Neural progenitor cell (in vitro differentiated cells): Measurements from ENCODE around the gene CD300LB. TPM values are rescaled to one million over a fixed set of nuclear protein-coding genes. Genes with fewer than 3 reads are reported as not detected.

Experiments
- DNase-seq: peaks from one replicate; pipeline ENCODE4 v3.0.0-alpha.2; 2016; ENCODE audit warnings: low spot score
- H2AFZ ChIP-seq: fragments of 200-600 bp; sonication (generic); replicated peaks from 2 replicates; pipeline ENCODE4 v1.6.1; 2016; ENCODE audit warnings: antibody characterized with exemption
- H3F3A ChIP-seq: fragments of 200-600 bp; sonication (generic); 2 replicates; pipeline ENCODE4 v1.6.1; 2016; ENCODE audit warnings: antibody characterized with exemption, low read depth
- H3K27ac ChIP-seq: fragments of 200-600 bp; sonication (generic); 2 replicates; pipeline ENCODE4 v1.5.1; 2016; ENCODE audit warnings: mild to moderate bottlenecking
- H3K27me3 ChIP-seq: fragments of 200-600 bp; sonication (generic); 2 replicates; pipeline ENCODE4 v1.6.1; 2016; ENCODE audit warnings: mild to moderate bottlenecking, moderate library complexity
- H3K36me3 ChIP-seq: fragments of 200-600 bp; sonication (generic); 2 replicates; pipeline ENCODE4 v1.5.1; 2016
- H3K4me1 ChIP-seq: fragments of 200-600 bp; sonication (generic); 2 replicates; pipeline ENCODE4 v1.6.1; 2016; ENCODE audit warnings: mixed run types
- H3K4me2 ChIP-seq: fragments of 200-600 bp; sonication (generic); 2 replicates; pipeline ENCODE4 v1.6.1; 2016
- H3K4me3 ChIP-seq: fragments of 200-600 bp; sonication (generic); 2 replicates; pipeline ENCODE4 v1.5.1; 2016
- H3K79me2 ChIP-seq: fragments of 200-600 bp; sonication (generic); 2 replicates; pipeline ENCODE4 v1.6.1; 2016; ENCODE audit warnings: low read depth
- H3K9ac ChIP-seq: fragments of 200-600 bp; sonication (generic); 2 replicates; pipeline ENCODE4 v1.6.1; 2016
- H3K9me3 ChIP-seq: fragments of 200-600 bp; sonication (generic); 2 replicates; pipeline ENCODE4 v1.5.1; 2016; ENCODE audit warnings: low read depth
- H4K20me1 ChIP-seq: fragments of 200-600 bp; sonication (generic); 2 replicates; pipeline ENCODE4 v1.6.1; 2016; ENCODE audit warnings: low read depth
- H3K27ac Mint-ChIP-seq: 3 replicates; pipeline ENCODE4 v1.8.0; 2021; ENCODE audit warnings: mixed read lengths
- H3K27me3 Mint-ChIP-seq: 2 replicates; pipeline ENCODE4 v1.8.0; 2022; ENCODE audit warnings: low read depth, mild to moderate bottlenecking, inconsistent platforms, moderate library complexity, mixed read lengths; ENCODE audit not compliant: insufficient read depth
- H3K36me3 Mint-ChIP-seq: 3 replicates; pipeline ENCODE4 v1.8.0; 2021; ENCODE audit warnings: mixed read lengths
- H3K4me1 Mint-ChIP-seq: 3 replicates; pipeline ENCODE4 v1.8.0; 2021; ENCODE audit warnings: mixed read lengths
- H3K4me3 Mint-ChIP-seq: 3 replicates; pipeline ENCODE4 v1.8.0; 2021; ENCODE audit warnings: mild to moderate bottlenecking, moderate library complexity, mixed read lengths
- H3K9me3 Mint-ChIP-seq: 3 replicates; pipeline ENCODE4 v1.8.0; 2020; ENCODE audit warnings: mixed read lengths
- EZH2 ChIP-seq: fragments of 200-600 bp; sonication (generic); IDR thresholded peaks from 2 replicates; pipeline ENCODE4 v1.6.1; 2017; ENCODE audit warnings: antibody characterized with exemption, mild to moderate bottlenecking, moderate library complexity
- EZH2phosphoT487 ChIP-seq: fragments of 200-600 bp; sonication (generic); IDR thresholded peaks from 2 replicates; pipeline ENCODE4 v1.6.1; 2017; ENCODE audit warnings: antibody characterized with exemption
- total RNA-seq: library from RNA; depleted of rRNA; stranded (reverse); fragments of >200 nt; gene quantifications from 2 replicates; pipeline ENCODE4 v1.2.3, GENCODE V29; 2015; ENCODE audit warnings: low replicate concordance
- TF ChIP-seq, protein P1 (sequence below): fragments of 200-600 bp; sonication (generic); IDR thresholded peaks from 2 replicates; pipeline ENCODE4 v1.5.1; 2017; ENCODE audit warnings: antibody characterized with exemption, mild to moderate bottlenecking

The CD300LB gene
- total RNA-seq, 1 donor from 2014 or later, result not detected

DNA sequence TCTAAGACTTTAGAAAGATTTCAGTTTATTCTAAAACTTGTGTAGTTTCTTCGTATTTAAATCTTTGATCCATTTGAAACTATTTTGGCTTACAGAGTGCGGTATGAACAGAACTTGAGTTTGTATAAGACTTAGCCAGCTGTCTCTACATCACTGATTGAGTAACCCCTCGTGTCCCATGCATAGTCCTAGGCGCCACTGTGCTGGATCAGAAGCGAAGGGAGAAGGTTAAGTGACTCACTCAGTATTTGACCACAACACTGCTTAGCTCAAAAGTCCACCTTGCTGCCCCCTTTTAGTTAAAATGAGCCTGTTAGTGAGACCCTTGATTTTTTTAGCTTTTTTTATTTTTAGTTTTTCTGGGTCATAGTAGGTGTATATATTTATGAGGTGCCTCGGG lies 28.4 kb downstream of the CD300LB start:
- Histone ChIP-seq H2AFZ (no peak overlapping the region), H3K36me3 (no peaks in the 10 kb centered on the region), H3K79me2 (no peaks in the 10 kb centered on the region), H3K4me2 (no peak overlapping the region), H3K9me3 (no peaks in the 10 kb centered on the region), H3K9ac (no peak overlapping the region), H3K4me3 (no peak overlapping the region), H3K27ac (no peak overlapping the region), H4K20me1 (no peaks in the 10 kb centered on the region), H3F3A (no peaks in the 10 kb centered on the region), H3K4me1 (no peaks in the 10 kb centered on the region), H3K27me3 (peaks cover 14% of the 10 kb centered on the region)
- no peak for DNase-seq
- H3K27ac Mint-ChIP-seq, result no peak overlapping the region
- H3K36me3 Mint-ChIP-seq, result no peaks in the 10 kb centered on the region
- TF ChIP-seq, protein P1, sequence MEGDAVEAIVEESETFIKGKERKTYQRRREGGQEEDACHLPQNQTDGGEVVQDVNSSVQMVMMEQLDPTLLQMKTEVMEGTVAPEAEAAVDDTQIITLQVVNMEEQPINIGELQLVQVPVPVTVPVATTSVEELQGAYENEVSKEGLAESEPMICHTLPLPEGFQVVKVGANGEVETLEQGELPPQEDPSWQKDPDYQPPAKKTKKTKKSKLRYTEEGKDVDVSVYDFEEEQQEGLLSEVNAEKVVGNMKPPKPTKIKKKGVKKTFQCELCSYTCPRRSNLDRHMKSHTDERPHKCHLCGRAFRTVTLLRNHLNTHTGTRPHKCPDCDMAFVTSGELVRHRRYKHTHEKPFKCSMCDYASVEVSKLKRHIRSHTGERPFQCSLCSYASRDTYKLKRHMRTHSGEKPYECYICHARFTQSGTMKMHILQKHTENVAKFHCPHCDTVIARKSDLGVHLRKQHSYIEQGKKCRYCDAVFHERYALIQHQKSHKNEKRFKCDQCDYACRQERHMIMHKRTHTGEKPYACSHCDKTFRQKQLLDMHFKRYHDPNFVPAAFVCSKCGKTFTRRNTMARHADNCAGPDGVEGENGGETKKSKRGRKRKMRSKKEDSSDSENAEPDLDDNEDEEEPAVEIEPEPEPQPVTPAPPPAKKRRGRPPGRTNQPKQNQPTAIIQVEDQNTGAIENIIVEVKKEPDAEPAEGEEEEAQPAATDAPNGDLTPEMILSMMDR, result no peak
- no peak for TF ChIP-seq EZH2
- TF ChIP-seq EZH2phosphoT487, result no peak
- peaks cover 2% of the 10 kb centered on the region for H3K27me3 Mint-ChIP-seq
- no peaks in the 10 kb centered on the region for H3K4me1 Mint-ChIP-seq
- no peak overlapping the region for H3K4me3 Mint-ChIP-seq
- no peaks in the 10 kb centered on the region for H3K9me3 Mint-ChIP-seq

DNA sequence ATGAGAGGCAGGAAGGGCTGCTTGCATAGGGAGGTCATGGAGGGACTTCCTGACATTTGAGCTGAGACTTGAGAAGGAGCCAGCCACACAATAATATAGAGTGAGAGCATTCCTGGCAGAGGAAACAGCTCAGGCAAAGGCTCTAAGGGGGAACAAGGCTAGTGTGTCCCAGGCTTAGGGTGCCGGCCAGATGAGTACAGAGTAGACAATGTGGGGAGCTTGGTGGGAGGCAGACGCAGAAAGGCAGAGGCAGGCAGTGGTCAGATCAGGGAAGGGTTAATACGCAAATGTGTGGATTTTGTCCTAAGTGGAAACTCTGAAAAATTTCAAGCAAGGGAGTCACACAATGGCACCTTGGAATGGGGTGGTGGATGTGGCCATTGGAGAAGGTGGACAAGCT lies 31.3 kb downstream of the CD300LB start:
- Histone ChIP-seq H3F3A (no peaks in the 10 kb centered on the region), H3K9ac (no peak overlapping the region), H3K79me2 (no peaks in the 10 kb centered on the region), H3K27me3 (peaks cover 13% of the 10 kb centered on the region), H3K27ac (no peak overlapping the region), H3K4me1 (no peaks in the 10 kb centered on the region), H3K36me3 (no peaks in the 10 kb centered on the region), H2AFZ (no peak overlapping the region), H3K9me3 (no peaks in the 10 kb centered on the region), H3K4me3 (no peak overlapping the region), H3K4me2 (no peak overlapping the region), H4K20me1 (no peaks in the 10 kb centered on the region)
- H3K36me3 Mint-ChIP-seq, result no peaks in the 10 kb centered on the region
- H3K4me1 Mint-ChIP-seq, result no peaks in the 10 kb centered on the region
- peaks cover 2% of the 10 kb centered on the region for H3K27me3 Mint-ChIP-seq
- peak overlapping the region; percentile 13 for H3K4me3 Mint-ChIP-seq
- no peak overlapping the region for H3K27ac Mint-ChIP-seq
- H3K9me3 Mint-ChIP-seq, result no peaks in the 10 kb centered on the region
- TF ChIP-seq EZH2, result no peak
- TF ChIP-seq, protein P1, result no peak
- TF ChIP-seq EZH2phosphoT487, result no peak
- DNase-seq, result no peak

DNA sequence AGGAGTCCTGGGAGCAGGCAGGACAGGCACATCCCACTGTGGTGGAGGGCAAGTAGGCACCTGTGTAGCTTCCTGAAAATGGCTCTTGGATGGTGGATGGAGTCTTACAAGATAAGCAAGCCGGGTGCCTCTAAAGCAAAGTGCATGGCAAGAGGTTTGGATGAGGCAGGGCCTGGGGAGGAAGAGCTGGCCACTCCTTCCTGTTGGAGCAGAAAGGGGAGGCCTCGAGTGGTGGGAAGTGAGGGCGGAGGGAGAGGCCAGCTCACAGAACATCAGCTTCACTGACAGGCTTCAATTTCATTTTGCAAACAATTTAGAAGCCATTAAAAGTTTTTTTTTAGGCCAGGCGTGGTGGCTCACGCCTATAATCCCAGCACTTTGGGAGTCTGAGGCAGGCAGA lies 33.8 kb downstream of the CD300LB start:
- Histone ChIP-seq H3K9me3 (no peaks in the 10 kb centered on the region), H3K36me3 (no peaks in the 10 kb centered on the region), H3K27me3 (peaks cover 1% of the 10 kb centered on the region), H2AFZ (no peak overlapping the region), H3F3A (no peaks in the 10 kb centered on the region), H3K4me2 (no peak overlapping the region), H4K20me1 (no peaks in the 10 kb centered on the region), H3K4me1 (no peaks in the 10 kb centered on the region), H3K27ac (no peak overlapping the region), H3K9ac (no peak overlapping the region), H3K79me2 (no peaks in the 10 kb centered on the region), H3K4me3 (no peak overlapping the region)
- Mint-ChIP-seq H3K4me3 (no peak overlapping the region), H3K4me1 (peaks cover 3% of the 10 kb centered on the region), H3K27me3 (peaks cover 4% of the 10 kb centered on the region), H3K27ac (no peak overlapping the region), H3K36me3 (no peaks in the 10 kb centered on the region), H3K9me3 (no peaks in the 10 kb centered on the region)
- no peak for DNase-seq
- TF ChIP-seq, protein P1, result no peak
- no peak for TF ChIP-seq EZH2
- no peak for TF ChIP-seq EZH2phosphoT487
